ENCODE measurements around the gene ARHGAP31.

The ARHGAP31 gene

GRCh38 chr3:119402791-119403190 is 108.6 kb downstream of the ARHGAP31 start:
- Histone ChIP-seq H4K20me1 (ENCODE audit: low read depth, low read length) (no peaks in the 10 kb centered on the region), H3K36me3 (ENCODE audit: low read length) (no peaks in the 10 kb centered on the region), H2AFZ (ENCODE audit: low read depth, low read length, severe bottlenecking) (no peak overlapping the region), H3K4me2 (ENCODE audit: low read depth, low read length, poor library complexity, severe bottlenecking) (no peak overlapping the region), H3K4me3 (ENCODE audit: insufficient read depth, low read length, poor library complexity, severe bottlenecking) (no peak overlapping the region), H3K9me2 (replicated peaks; ENCODE audit: insufficient read depth, low read length) (no peaks in the 10 kb centered on the region), H3K9me3 (ENCODE audit: insufficient read depth, low read length) (no peaks in the 10 kb centered on the region), H3K27ac (ENCODE audit: low read depth, low read length) (no peak overlapping the region), H3K9ac (ENCODE audit: low read length) (no peak overlapping the region), H3K79me2 (ENCODE audit: insufficient read depth, low read length) (no peaks in the 10 kb centered on the region), H3F3A (ENCODE audit: insufficient read depth) (no peaks in the 10 kb centered on the region), H3K27me3 (ENCODE audit: low read length) (no peaks in the 10 kb centered on the region)
- no peak for TF ChIP-seq CTCF (IDR thresholded peaks at IDR 0.05; ENCODE audit: insufficient read depth, low read length, poor library complexity, severe bottlenecking)
- no peak for TF ChIP-seq EZH2phosphoT487 (conservative IDR thresholded peaks at IDR 0.05; ENCODE audit: low read length)

GRCh38 chr3:119403201-119403600 is 109.0 kb downstream of the ARHGAP31 start:
- H3K36me3 ChIP-seq (ENCODE audit: low read length), result no peaks in the 10 kb centered on the region
- no peaks in the 10 kb centered on the region for H3K9me3 ChIP-seq (ENCODE audit: insufficient read depth, low read length)
- H3K9ac ChIP-seq (ENCODE audit: low read length), result no peak overlapping the region
- no peak overlapping the region for H3K27ac ChIP-seq (ENCODE audit: low read depth, low read length)
- H3K27me3 ChIP-seq (ENCODE audit: low read length), result no peaks in the 10 kb centered on the region
- no peaks in the 10 kb centered on the region for H4K20me1 ChIP-seq (ENCODE audit: low read depth, low read length)
- no peak overlapping the region for H2AFZ ChIP-seq (ENCODE audit: low read depth, low read length, severe bottlenecking)
- TF ChIP-seq EZH2phosphoT487 (conservative IDR thresholded peaks at IDR 0.05; ENCODE audit: low read length), result no peak
- TF ChIP-seq CTCF (IDR thresholded peaks at IDR 0.05; ENCODE audit: insufficient read depth, low read length, poor library complexity, severe bottlenecking), result no peak
- no peaks in the 10 kb centered on the region for H3F3A ChIP-seq (ENCODE audit: insufficient read depth)
- H3K4me3 ChIP-seq (ENCODE audit: insufficient read depth, low read length, poor library complexity, severe bottlenecking), result no peak overlapping the region
- H3K4me2 ChIP-seq (ENCODE audit: low read depth, low read length, poor library complexity, severe bottlenecking), result no peak overlapping the region
- no peaks in the 10 kb centered on the region for H3K79me2 ChIP-seq (ENCODE audit: insufficient read depth, low read length)
- H3K9me2 ChIP-seq (replicated peaks; ENCODE audit: insufficient read depth, low read length), result no peaks in the 10 kb centered on the region

- H3K9me2 ChIP-seq (replicated peaks; ENCODE audit: insufficient read depth, low read length), result no peaks in the 10 kb centered on the region
- no peak overlapping the region for H2AFZ ChIP-seq (ENCODE audit: low read depth, low read length, severe bottlenecking)
- no peak overlapping the region for H3K27ac ChIP-seq (ENCODE audit: low read depth, low read length)
- H3K4me3 ChIP-seq (ENCODE audit: insufficient read depth, low read length, poor library complexity, severe bottlenecking), result no peak overlapping the region
- TF ChIP-seq EZH2phosphoT487 (conservative IDR thresholded peaks at IDR 0.05; ENCODE audit: low read length) (no peak), CTCF (IDR thresholded peaks at IDR 0.05; ENCODE audit: insufficient read depth, low read length, poor library complexity, severe bottlenecking) (no peak)
- H3K4me2 ChIP-seq (ENCODE audit: low read depth, low read length, poor library complexity, severe bottlenecking), result no peak overlapping the region
- no peaks in the 10 kb centered on the region for H3K9me3 ChIP-seq (ENCODE audit: insufficient read depth, low read length)
- H3F3A ChIP-seq (ENCODE audit: insufficient read depth), result no peaks in the 10 kb centered on the region
- H3K36me3 ChIP-seq (ENCODE audit: low read length), result no peaks in the 10 kb centered on the region
- no peaks in the 10 kb centered on the region for H4K20me1 ChIP-seq (ENCODE audit: low read depth, low read length)
- H3K79me2 ChIP-seq (ENCODE audit: insufficient read depth, low read length), result no peaks in the 10 kb centered on the region
- no peak overlapping the region for H3K9ac ChIP-seq (ENCODE audit: low read length)
- no peaks in the 10 kb centered on the region for H3K27me3 ChIP-seq (ENCODE audit: low read length)
Observed at GRCh38 chr3:119405315-119405714, 111.1 kb downstream of the ARHGAP31 start.

Measured in SU-DHL-6 (cell line).